ENCODE measurements around the gene KMT5C.
A peak's percentile ranks its signal among the peaks of the same experiment; 100 is the strongest.

Gene KMT5C

DNA sequence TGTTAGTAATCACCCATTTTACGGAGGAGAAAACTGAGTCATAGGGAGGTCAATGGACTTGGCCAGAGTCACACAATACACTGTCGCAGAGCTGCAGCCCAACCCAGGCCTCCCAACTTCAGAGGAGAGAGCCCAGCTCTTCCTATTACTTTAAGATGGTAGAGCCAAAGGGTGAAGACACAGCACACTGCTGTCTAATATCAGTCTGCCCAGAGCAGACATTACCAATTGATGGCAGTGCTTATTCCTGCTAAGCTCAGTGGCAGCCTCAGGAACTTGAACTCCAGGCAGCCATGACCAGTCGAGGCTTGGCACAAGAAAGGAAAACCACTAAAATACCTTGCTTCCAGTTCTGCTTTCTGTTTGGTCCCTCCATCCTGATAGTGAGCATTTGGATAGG, 33.0 kb upstream of the KMT5C start:
- H3K9me3 Mint-ChIP-seq: no peaks in the 10 kb centered on the region
- H3K27me3 Mint-ChIP-seq (ENCODE audit: low read depth, poor library complexity): no peaks in the 10 kb centered on the region
- H3K27ac Mint-ChIP-seq: no peak overlapping the region
- H3K36me3 Mint-ChIP-seq (ENCODE audit: low read depth): peaks cover 61% of the 10 kb centered on the region
- TF ChIP-seq, protein P1, sequence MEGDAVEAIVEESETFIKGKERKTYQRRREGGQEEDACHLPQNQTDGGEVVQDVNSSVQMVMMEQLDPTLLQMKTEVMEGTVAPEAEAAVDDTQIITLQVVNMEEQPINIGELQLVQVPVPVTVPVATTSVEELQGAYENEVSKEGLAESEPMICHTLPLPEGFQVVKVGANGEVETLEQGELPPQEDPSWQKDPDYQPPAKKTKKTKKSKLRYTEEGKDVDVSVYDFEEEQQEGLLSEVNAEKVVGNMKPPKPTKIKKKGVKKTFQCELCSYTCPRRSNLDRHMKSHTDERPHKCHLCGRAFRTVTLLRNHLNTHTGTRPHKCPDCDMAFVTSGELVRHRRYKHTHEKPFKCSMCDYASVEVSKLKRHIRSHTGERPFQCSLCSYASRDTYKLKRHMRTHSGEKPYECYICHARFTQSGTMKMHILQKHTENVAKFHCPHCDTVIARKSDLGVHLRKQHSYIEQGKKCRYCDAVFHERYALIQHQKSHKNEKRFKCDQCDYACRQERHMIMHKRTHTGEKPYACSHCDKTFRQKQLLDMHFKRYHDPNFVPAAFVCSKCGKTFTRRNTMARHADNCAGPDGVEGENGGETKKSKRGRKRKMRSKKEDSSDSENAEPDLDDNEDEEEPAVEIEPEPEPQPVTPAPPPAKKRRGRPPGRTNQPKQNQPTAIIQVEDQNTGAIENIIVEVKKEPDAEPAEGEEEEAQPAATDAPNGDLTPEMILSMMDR (IDR thresholded peaks at IDR 0.05): no peak
- peaks cover 11% of the 10 kb centered on the region for H3K4me1 Mint-ChIP-seq
- DNase-seq: no peak
- H3K4me3 Mint-ChIP-seq: no peak overlapping the region

- DNase-seq: no peak
- Mint-ChIP-seq H3K27me3 (ENCODE audit: low read depth, poor library complexity) (no peaks in the 10 kb centered on the region), H3K4me1 (peaks cover 12% of the 10 kb centered on the region), H3K9me3 (no peaks in the 10 kb centered on the region), H3K4me3 (no peak overlapping the region), H3K36me3 (ENCODE audit: low read depth) (peaks cover 59% of the 10 kb centered on the region), H3K27ac (no peak overlapping the region)
- TF ChIP-seq, protein P1 (IDR thresholded peaks at IDR 0.05): no peak
Measured at GRCh38 chr19:55308281-55308680, 31.4 kb upstream of the KMT5C start.

- no peak overlapping the region for H3K4me3 Mint-ChIP-seq
- peaks cover 52% of the 10 kb centered on the region for H3K36me3 Mint-ChIP-seq (ENCODE audit: low read depth)
Measured at GRCh38 chr19:55309448-55309847, 30.2 kb upstream of the KMT5C start.

DNA sequence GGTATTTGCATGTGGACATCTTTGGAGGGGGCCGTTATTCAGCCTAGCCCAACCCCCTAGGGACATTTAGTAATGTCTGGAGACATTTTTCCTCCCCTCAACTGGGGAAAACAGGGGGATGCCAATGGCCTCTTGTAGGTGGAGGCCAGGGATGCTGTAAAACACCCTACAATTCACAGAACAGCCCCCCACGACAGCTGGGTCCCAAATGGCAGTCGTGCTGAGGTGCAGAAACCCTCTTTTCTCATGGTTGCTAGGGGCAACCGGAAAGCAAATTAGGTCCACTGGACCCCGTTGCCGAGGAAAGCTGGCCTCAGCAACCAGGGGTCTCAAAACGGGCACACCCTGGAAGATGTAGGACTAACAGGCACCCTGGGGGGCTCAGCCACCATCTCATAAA, 29.2 kb upstream of the KMT5C start:
- no peak overlapping the region for H3K4me3 Mint-ChIP-seq
- H3K27ac Mint-ChIP-seq: no peak overlapping the region
- H3K4me1 Mint-ChIP-seq: peaks cover 23% of the 10 kb centered on the region
- H3K36me3 Mint-ChIP-seq (ENCODE audit: low read depth): peaks cover 49% of the 10 kb centered on the region
- H3K9me3 Mint-ChIP-seq: no peaks in the 10 kb centered on the region
- TF ChIP-seq, protein P1 (IDR thresholded peaks at IDR 0.05): no peak
- no peaks in the 10 kb centered on the region for H3K27me3 Mint-ChIP-seq (ENCODE audit: low read depth, poor library complexity)
- no peak for DNase-seq

More at GRCh38 chr19:55309448-55309847, 30.2 kb upstream of the KMT5C start:
- no peak for DNase-seq
- Mint-ChIP-seq H3K4me1 (peaks cover 21% of the 10 kb centered on the region), H3K27me3 (ENCODE audit: low read depth, poor library complexity) (no peaks in the 10 kb centered on the region), H3K27ac (no peak overlapping the region), H3K9me3 (no peaks in the 10 kb centered on the region)
- TF ChIP-seq, protein P1 (IDR thresholded peaks at IDR 0.05): no peak

DNA sequence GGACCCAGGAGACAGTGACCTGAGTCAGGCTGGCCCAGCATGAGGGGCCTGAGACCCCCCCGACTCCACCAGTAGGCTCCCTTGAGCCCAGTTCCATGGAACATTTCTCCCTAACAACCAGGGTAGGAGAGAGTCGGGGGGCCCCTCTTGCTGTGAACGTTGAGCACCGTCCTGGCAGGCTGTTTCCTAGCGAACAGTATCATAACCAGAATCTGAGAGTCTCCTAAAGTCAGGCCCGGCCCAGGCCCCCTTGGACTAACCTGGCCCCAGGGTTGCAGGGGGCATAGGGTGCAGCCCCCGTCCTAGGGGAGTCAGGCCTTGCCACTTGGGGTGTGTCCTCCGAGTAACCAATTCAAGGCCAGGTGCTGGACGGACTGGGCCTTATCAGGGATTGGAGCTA, 28.3 kb upstream of the KMT5C start:
- peaks cover 22% of the 10 kb centered on the region for H3K4me1 Mint-ChIP-seq
- peaks cover 42% of the 10 kb centered on the region for H3K36me3 Mint-ChIP-seq (ENCODE audit: low read depth)
- H3K4me3 Mint-ChIP-seq: no peak overlapping the region
- H3K27me3 Mint-ChIP-seq (ENCODE audit: low read depth, poor library complexity): no peaks in the 10 kb centered on the region
- no peaks in the 10 kb centered on the region for H3K9me3 Mint-ChIP-seq
- TF ChIP-seq, protein P1 (IDR thresholded peaks at IDR 0.05): no peak
- DNase-seq: no peak
- H3K27ac Mint-ChIP-seq: peak overlapping the region; percentile 66

DNA sequence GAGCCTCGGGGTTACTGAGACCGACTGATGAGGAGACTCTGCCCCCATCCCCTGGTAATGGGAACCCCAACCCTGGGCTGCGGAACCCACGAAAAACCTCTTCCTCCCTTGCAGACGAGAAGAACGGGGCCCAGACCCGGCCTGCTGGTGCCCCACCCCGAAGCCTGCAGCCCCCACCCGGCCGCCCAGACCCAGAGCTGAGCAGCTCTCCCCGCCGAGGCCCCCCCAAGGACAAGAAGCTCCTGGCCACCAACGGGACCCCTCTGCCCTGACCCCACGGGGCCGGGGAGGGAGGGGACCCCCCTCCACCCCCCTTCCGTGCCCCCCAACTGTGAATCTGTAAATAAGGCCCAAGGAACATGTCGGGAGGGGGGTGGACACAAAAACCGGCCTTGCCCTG, 27.9 kb upstream of the KMT5C start:
- Mint-ChIP-seq H3K27ac (peak overlapping the region; percentile 66), H3K27me3 (ENCODE audit: low read depth, poor library complexity) (no peaks in the 10 kb centered on the region), H3K4me1 (peaks cover 26% of the 10 kb centered on the region), H3K36me3 (ENCODE audit: low read depth) (peaks cover 38% of the 10 kb centered on the region), H3K9me3 (no peaks in the 10 kb centered on the region), H3K4me3 (no peak overlapping the region)
- TF ChIP-seq, protein P1 (IDR thresholded peaks at IDR 0.05): no peak
- no peak for DNase-seq

Data from nephron progenitor cell (in vitro differentiated cells).